HG02798 (cell line): ENCODE results near the gene CFAP221.
"Not testable (repeated sequence)": the region's sequence is repeated elsewhere in the genome, so short reads cannot be mapped to it uniquely, and the experiment has no call there.

ENCODE experiments used
- ATAC-seq: cut with Tn5 transposase; IDR thresholded peaks from one replicate; pipeline ENCODE4 v1.9.1; 2021; ENCODE audit warnings: mild to moderate bottlenecking; ENCODE audit not compliant: unreplicated experiment, poor library complexity

Gene CFAP221

GRCh38 chr2:119580550-119581072 lies 36.4 kb downstream of the CFAP221 start:
- ATAC-seq: no peak

DNA sequence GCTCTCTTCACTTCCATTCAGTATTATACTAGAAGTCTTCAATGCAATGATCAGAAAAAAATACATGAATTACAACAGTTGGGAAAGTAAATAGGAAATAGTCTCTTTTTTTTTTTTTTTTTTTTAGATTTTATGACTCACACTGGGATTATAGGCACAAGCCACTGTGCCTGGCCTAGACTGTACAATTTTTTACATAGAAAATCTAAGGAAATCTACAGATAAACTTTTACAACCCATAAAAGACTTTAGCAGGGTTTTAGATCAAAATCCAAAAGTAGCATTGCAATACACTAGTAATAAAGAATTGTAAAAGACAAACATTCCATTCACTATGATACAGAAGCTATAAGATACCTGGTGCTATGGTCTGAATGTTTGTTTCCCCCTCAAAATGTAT lies 39.0 kb downstream of the CFAP221 start:
- ATAC-seq: no peak

DNA sequence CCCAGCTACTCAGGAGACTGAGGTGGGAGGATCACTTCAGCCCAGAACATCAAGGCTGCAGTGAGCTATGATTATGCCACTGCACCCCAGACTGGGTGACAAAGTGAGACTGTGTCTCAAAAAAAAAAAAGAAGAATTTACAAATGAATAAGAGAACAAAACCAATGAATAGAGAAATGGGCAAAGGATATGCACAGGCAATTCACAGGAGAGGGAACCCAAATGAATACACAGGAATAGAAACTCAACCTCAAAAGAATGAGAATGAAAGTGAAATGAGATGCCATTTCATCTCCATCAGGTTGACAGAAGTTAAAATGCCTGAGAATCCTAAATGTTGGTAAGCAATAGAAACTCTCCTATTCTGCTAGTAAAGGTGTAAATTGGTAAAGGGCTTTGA lies 40.2 kb downstream of the CFAP221 start:
- no peak for ATAC-seq

DNA sequence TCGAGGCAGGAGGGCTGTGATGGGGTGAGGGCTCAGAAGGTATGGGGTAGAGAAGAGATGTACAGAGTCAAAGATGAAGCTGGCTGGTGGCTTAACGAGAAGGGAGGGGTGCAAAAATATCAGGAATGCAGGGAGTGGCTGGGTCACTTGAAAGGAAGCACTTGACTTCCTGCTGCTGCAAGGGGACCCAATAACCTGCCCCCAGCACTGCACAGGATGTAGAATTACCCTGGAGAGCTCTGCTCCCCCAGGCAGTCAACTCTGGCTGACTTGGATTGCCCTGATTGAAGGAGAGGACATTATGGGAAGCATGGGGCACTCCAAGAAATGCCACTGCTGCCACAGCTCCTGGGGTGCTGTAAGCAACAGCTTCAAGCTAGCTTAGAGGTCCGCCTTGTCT lies 41.8 kb downstream of the CFAP221 start:
- no peak for ATAC-seq

DNA sequence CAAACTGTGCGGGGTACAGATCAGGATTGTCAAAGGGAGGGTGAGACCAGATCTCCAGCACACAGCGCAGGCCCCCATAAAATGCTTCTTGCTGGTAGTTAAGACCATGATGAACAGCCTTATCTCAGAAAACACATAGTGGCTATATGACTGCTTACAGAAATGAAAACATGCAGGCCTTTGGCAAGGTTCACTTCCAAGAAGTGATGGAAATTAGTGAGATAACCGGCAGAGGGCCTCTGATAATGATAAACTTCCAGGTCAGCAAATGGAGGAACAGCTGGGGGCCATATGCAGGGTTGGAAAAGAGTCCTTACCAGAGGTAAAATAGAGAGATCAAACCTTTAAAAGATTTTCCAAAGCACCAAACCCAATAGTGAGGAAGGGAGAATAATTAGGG lies 46.6 kb downstream of the CFAP221 start:
- no peak for ATAC-seq

- ATAC-seq: no peak
Measured at GRCh38 chr2:119591523-119591922, 47.3 kb downstream of the CFAP221 start.

DNA sequence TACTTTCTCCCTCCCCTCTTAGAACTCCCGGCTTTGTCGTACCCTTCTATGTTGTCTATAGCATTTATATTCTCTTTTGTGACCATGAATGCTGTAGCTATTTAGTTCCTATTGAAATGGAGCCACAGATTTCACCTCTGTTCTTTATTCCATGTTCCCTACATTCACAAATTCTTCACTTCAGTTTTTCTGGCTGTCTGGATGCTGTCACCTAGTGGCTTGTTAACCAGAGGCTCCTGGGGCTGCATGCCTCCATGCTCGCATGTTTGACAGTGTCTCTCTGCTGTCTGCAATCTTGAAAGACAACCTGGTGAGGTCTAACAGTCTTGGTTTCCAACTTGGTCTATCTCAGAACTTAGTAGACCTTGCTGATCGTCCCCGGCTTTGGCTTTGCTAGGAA lies 48.2 kb downstream of the CFAP221 start:
- no peak for ATAC-seq

GRCh38 chr2:119596638-119597037 lies 52.4 kb downstream of the CFAP221 start:
- ATAC-seq: no peak

GRCh38 chr2:119598596-119599263 lies 54.5 kb downstream of the CFAP221 start:
- no peak for ATAC-seq

- ATAC-seq: no peak
Measured at GRCh38 chr2:119599384-119599783, 55.1 kb downstream of the CFAP221 start.

GRCh38 chr2:119605096-119605495 lies 60.8 kb downstream of the CFAP221 start:
- no peak for ATAC-seq

DNA sequence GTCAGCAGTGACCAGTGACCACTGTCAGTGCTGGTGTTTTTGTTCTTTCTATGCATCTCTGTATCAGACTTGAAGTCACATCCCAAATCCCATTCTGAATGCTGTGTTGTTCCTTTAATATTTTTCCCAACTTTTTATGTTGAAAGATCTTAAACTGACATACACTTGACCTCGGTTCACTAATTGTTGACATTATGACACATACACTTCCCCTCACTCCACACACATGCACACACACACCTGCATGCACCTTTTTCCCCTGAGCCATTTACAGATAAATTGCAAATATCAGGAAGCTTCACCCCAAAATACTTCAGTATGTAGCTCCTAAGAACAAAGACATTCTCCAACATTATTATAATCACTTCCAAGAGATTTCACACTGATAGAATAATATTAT lies 62.4 kb downstream of the CFAP221 start:
- no peak for ATAC-seq

GRCh38 chr2:119608553-119608952 lies 64.3 kb downstream of the CFAP221 start:
- ATAC-seq: no peak

GRCh38 chr2:119609337-119609736 lies 65.1 kb downstream of the CFAP221 start:
- ATAC-seq: no peak

DNA sequence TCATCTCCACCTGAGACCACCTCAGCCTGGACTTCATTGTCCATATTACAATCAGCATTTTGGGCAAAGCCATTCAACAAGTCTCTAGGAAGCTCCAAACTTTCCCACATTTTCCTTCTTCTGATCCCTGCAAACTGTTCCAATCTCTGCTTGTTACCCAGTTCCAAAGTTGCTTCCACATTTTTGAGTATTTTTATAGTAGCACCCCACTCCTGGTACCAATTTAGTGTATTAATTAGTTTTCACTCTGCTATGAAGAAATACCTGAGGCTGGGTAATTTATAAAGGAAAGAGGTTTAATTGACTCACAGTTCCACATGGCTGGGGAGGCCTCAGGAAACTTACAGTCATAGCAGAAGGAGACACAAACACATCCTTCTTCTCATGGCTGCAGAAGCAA lies 69.9 kb downstream of the CFAP221 start:
- ATAC-seq: not testable (repeated sequence)

- no peak for ATAC-seq
Measured at GRCh38 chr2:119616421-119616820, 72.2 kb downstream of the CFAP221 start.

DNA sequence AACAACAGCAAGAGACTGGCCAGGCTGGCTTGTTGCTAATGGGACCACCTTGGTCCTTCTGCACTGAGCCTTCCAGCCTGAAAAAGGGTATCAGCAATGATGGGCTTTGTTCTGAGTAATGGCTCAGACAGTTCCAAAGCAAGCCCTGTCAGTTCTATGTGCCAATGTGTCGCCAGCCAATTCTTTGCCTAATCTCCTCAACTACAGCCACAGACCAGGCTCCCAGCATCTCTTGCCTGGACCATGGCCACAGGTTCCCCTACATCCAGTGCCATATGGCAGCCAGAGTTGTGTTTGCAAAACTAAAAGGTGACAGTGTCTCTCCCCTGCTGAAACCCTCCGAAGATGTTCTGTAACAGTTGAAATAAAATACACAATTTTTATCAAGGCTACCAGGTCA lies 73.2 kb downstream of the CFAP221 start:
- ATAC-seq: no peak

DNA sequence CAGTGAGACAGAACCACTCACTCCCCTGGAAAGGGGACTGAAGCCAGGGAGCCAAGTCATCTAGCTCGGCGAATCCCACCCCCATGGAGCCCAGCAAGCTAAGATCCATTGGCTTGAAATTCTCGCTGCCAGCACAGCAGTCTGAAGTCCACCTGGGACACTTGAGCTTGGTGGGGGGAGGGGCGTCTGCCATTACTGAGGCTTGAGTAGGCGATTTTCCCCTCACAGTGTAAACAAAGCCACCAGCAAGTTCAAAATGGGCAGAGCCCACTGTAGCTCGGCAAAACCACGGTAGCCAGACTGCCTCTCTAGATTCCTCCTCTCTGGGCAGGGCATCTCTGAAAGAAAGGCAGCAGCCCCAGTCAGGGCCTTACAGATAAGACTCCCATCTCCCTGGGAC lies 74.5 kb downstream of the CFAP221 start:
- ATAC-seq: not testable (repeated sequence)

DNA sequence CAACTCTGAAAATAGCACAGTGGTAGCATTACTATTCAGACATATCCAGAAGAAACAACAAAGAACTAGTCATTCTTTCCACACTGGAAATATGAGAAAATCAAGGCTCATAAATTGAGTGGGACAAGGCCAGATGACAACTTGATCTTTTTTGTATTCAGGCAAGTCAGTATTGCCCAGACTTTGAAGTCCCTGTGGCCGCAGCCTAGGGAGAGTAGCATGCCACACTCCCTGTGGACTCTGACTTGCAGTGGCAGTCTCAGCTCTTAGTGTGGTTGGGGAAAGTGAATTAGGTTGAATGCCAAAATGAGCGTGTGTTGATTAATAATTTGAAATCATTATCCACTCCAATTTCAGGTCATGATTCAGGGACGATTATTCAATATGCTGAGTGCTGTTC lies 81.0 kb downstream of the CFAP221 start:
- no peak for ATAC-seq

DNA sequence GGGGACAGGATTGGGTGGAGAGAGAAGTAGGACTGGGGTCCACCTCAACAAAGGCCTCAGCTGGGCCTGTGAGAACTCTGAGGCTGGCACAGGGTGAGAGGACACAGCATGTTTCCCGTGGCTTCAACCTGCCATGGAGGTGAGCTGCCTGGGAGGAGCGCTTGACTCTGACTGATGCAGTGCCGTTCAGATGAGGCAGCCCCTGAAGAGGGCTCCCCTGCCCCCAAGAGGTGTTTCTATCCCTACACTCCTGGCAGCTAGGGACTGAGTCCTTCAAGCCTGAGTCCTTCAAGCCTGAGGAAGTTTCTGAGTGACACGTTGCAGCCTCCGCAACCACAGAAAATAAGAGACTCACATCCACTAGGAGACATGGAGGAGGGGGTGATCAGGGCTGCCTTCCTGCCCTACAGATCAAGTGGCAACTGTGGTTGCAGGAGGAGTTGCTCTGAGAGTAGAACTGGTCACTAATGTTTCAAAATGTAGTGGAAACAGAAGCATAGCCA lies 85.1 kb downstream of the CFAP221 start:
- ATAC-seq: no peak

DNA sequence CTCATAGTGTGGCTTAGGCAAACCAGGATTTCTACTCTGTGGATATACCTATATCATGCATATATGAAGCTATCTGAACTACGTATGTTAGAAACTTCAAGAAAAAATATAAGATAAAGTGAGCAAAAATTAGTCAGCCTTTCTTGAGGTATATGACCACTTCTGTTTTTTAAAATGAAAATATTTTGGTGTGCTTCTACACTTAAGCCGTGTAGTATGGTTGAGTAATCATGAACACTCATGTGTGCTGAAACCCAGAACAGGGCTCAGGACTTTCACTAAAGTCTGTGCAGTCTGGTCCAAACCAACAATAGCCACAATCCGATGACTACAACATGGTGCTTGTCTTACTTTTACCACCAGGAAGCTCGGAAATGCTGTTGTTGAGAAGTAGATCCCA lies 85.9 kb downstream of the CFAP221 start:
- no peak for ATAC-seq

GRCh38 chr2:119637371-119637770 lies 93.1 kb downstream of the CFAP221 start:
- no peak for ATAC-seq
